Measurements from ENCODE around the gene KLK6. TPM values are rescaled to one million over a fixed set of nuclear protein-coding genes. Genes with fewer than 3 reads are reported as not detected.

KLK6 gene
- total RNA-seq, 1 donor from 2014 or later = not detected

GRCh38 chr19:50910722-50911121, 58.7 kb downstream of the KLK6 start:
- no peak for DNase-seq

GRCh38 chr19:50909240-50910070, 59.9 kb downstream of the KLK6 start:
- DNase-seq = no peak

Other genes starting within 250 kb of the KLK6 start
- 15.9 TPM for gene SHANK1, start 249.8 kb downstream of the KLK6 start, total RNA-seq
- 2.5 TPM for gene CLEC11A, start 246.2 kb downstream of the KLK6 start, total RNA-seq
- not detected for gene GPR32, start 199.1 kb downstream of the KLK6 start, total RNA-seq
- not detected for gene ACP4, start 179.2 kb downstream of the KLK6 start, total RNA-seq
- gene KLK1, start 145.8 kb downstream of the KLK6 start, total RNA-seq = not detected
- gene KLK15, start 136.0 kb downstream of the KLK6 start, total RNA-seq = not detected
- gene KLK3, start 114.7 kb downstream of the KLK6 start, total RNA-seq = not detected
- gene KLK2, start 96.2 kb downstream of the KLK6 start, total RNA-seq = not detected
- gene KLK4, start 58.2 kb downstream of the KLK6 start, total RNA-seq = not detected
- gene KLK5, start 16.6 kb downstream of the KLK6 start, total RNA-seq = not detected
- gene KLK7, start 14.3 kb upstream of the KLK6 start, total RNA-seq = not detected
- gene KLK8, start 32.0 kb upstream of the KLK6 start, total RNA-seq = not detected
- gene KLK10, start 50.1 kb upstream of the KLK6 start, total RNA-seq = not detected
- not detected for gene KLK11, start 57.0 kb upstream of the KLK6 start, total RNA-seq
- not detected for gene KLK12, start 65.4 kb upstream of the KLK6 start, total RNA-seq
- not detected for gene KLK13, start 95.5 kb upstream of the KLK6 start, total RNA-seq
- gene KLK14, start 113.3 kb upstream of the KLK6 start, total RNA-seq = not detected
- 4.5 TPM for gene CTU1, start 138.8 kb upstream of the KLK6 start, total RNA-seq
- gene SIGLEC9, start 155.3 kb upstream of the KLK6 start, total RNA-seq = 0.78 TPM
- 0.16 TPM for gene SIGLEC7, start 172.7 kb upstream of the KLK6 start, total RNA-seq

Measured in occipital lobe (tissue), 2 donors.